Endothelial cell of umbilical vein (primary cell): Measurements from ENCODE around the gene ZIC4. TPM values are rescaled to one million over a fixed set of nuclear protein-coding genes. Genes with fewer than 3 reads are reported as not detected.

Experiments used
- BruUV-seq: library from RNA; stranded (reverse); fragments of 400-500 nt; replicated peaks from 2 replicates; lab custom pipeline; 2021; lab: Mats Ljungman, UMichigan
- CTCF ChIA-PET: fragments of 300-600, 350-600 bp; sonication (Branson Sonifier 250); formaldehyde crosslinking; loops from one replicate; lab custom pipeline; 2021; ENCODE audit warnings: antibody characterized with exemption, inconsistent platforms; lab: Charles Lee
- POLR2A ChIA-PET: fragments of 300-600, 350-600 bp; sonication (Branson Sonifier 250); formaldehyde crosslinking; loops from one replicate; lab custom pipeline; 2021; ENCODE audit warnings: antibody characterized with exemption, inconsistent platforms; lab: Charles Lee
- DNase-seq: peaks from one replicate; pipeline ENCODE4 v3.0.0-alpha.2; 2011; ENCODE audit warnings: low read depth, low spot score
- FAIRE-seq: peaks from 2 replicates; lab custom pipeline; 2011; peaks lifted over from hg19 to GRCh38; lab: Jason Lieb, UNC
- H2AFZ ChIP-seq: 2 replicates; pipeline ENCODE4 v1.6.0; 2012; ENCODE audit warnings: low read depth, low read length, control low read depth, inconsistent platforms
- H3K27ac ChIP-seq: 2 replicates; pipeline ENCODE4 v1.5.1; 2011; ENCODE audit warnings: low read depth, mild to moderate bottlenecking, control low read depth, low read length, moderate library complexity; ENCODE audit not compliant: insufficient read depth
- H3K27me3 ChIP-seq, 2 experiments: 2 replicates each; pipeline versions ENCODE4 v1.6.0 to v1.6.1; 2011; ENCODE audit warnings: low read length in 2 of 2, mixed read lengths in 1 of 2; ENCODE audit not compliant: control insufficient read depth in 2 of 2, insufficient read depth in 2 of 2
- H3K36me3 ChIP-seq, 2 experiments: 2 replicates in 1 of 2; 3 replicates in 1 of 2; pipeline ENCODE4 v1.5.1; 2011; ENCODE audit warnings: low read length in 2 of 2, mild to moderate bottlenecking in 1 of 2, moderate library complexity in 1 of 2; ENCODE audit not compliant: control insufficient read depth in 2 of 2, insufficient read depth in 2 of 2; ENCODE audit errors: extremely low read depth in 1 of 2
- H3K4me1 ChIP-seq: 3 replicates; pipeline ENCODE4 v1.5.1; 2011; ENCODE audit warnings: mild to moderate bottlenecking, low read length; ENCODE audit not compliant: control insufficient read depth, insufficient read depth; ENCODE audit errors: extremely low read depth
- H3K4me2 ChIP-seq: 2 replicates; pipeline ENCODE4 v1.6.1; 2011; ENCODE audit warnings: low read length, control low read depth, mixed read lengths; ENCODE audit not compliant: insufficient read depth
- H3K4me3 ChIP-seq, 3 experiments: fragments of 200-600 bp in 1 of 3; sonication (generic), shearing (Covaris generic) in 1 of 3; replicated peaks in 1 of 3; 2 replicates each; pipeline ENCODE4 v1.5.1; 2011 to 2016; ENCODE audit warnings: control low read depth in 3 of 3, low read length in 3 of 3, mild to moderate bottlenecking in 2 of 3, inconsistent platforms in 1 of 3, low read depth in 1 of 3, moderate library complexity in 1 of 3; ENCODE audit not compliant: insufficient read depth in 1 of 3
- H3K79me2 ChIP-seq: 2 replicates; pipeline ENCODE4 v1.6.0; 2012; ENCODE audit warnings: low read length, inconsistent platforms; ENCODE audit not compliant: control insufficient read depth, insufficient read depth
- H3K9ac ChIP-seq: replicated peaks from 2 replicates; pipeline ENCODE3; 2011; ENCODE audit warnings: low read length, control low read depth; ENCODE audit not compliant: insufficient read depth; ENCODE audit errors: extremely low read depth
- H3K9me1 ChIP-seq: replicated peaks from 3 replicates; pipeline ENCODE4 v1.6.0; 2011; ENCODE audit warnings: mild to moderate bottlenecking, low read length; ENCODE audit not compliant: control insufficient read depth, insufficient read depth; ENCODE audit errors: extremely low read depth
- H3K9me3 ChIP-seq: replicated peaks from 2 replicates; pipeline ENCODE4 v1.5.1; 2012; ENCODE audit warnings: low read length, inconsistent platforms; ENCODE audit not compliant: control insufficient read depth, insufficient read depth
- H4K20me1 ChIP-seq: replicated peaks from 2 replicates; pipeline ENCODE3; 2011; ENCODE audit warnings: mild to moderate bottlenecking, low read length; ENCODE audit not compliant: control insufficient read depth, insufficient read depth; ENCODE audit errors: extremely low read depth
- EZH2 ChIP-seq: IDR thresholded peaks from 2 replicates; pipeline ENCODE4 v1.6.1; 2012; ENCODE audit warnings: borderline replicate concordance, low read depth, mild to moderate bottlenecking, moderate library complexity, low read length, inconsistent platforms; ENCODE audit not compliant: severe bottlenecking
- FOS ChIP-seq: IDR thresholded peaks from 2 replicates; pipeline ENCODE4 v1.6.1; 2011; ENCODE audit warnings: mild to moderate bottlenecking, low read length, moderate library complexity, borderline replicate concordance; ENCODE audit not compliant: insufficient read depth
- POLR2A ChIP-seq: IDR thresholded peaks from 2 replicates; pipeline ENCODE4 v1.6.1; 2012; ENCODE audit warnings: low read depth, mild to moderate bottlenecking, control low read depth, low read length
- POLR2AphosphoS5 ChIP-seq: IDR thresholded peaks from 2 replicates; pipeline ENCODE4 v1.6.1; 2012; ENCODE audit warnings: low read depth, mild to moderate bottlenecking, control low read depth, low read length, moderate library complexity; ENCODE audit not compliant: insufficient read depth
- dilution Hi-C: fragments of 300-500 bp; cut with MboI; formaldehyde crosslinking; loops from one replicate; pipeline ENCODE4 v1.15.0; 2019; ENCODE audit warnings: low sequenced_read_pairs; ENCODE audit not compliant: extremely low pct_ligation_motif_present
- intact Hi-C: fragments of 100-400 bp; cut with micrococcal nuclease; formaldehyde crosslinking; loops from one replicate; pipeline ENCODE4 v1.10.0; 2022
- polyA plus RNA-seq, 4 experiments: library from polyadenylated mRNA; depleted of rRNA in 3 of 4; stranded (reverse) in 3 of 4; unstranded in 1 of 4; fragments of >200 nt; gene quantifications; 2 replicates each; pipeline versions ENCODE4 v1.2.1 to v1.2.3, GENCODE V29; 2011 to 2012; ENCODE audit warnings: missing spikeins in 1 of 4
- total RNA-seq: library from RNA; stranded (reverse); gene quantifications from 2 replicates; pipeline ENCODE4 v1.2.3, GENCODE V29; 2021
- TF ChIP-seq, protein P1 (sequence below): IDR thresholded peaks from 2 replicates; pipeline ENCODE4 v1.6.1; 2011; ENCODE audit not compliant: insufficient read depth, insufficient read length

Gene ZIC4
- total and polyA plus RNA-seq, 2 donors (not counting 3 experiments of a cell fraction or from before 2014, with no cell fraction given), result not detected

DNA sequence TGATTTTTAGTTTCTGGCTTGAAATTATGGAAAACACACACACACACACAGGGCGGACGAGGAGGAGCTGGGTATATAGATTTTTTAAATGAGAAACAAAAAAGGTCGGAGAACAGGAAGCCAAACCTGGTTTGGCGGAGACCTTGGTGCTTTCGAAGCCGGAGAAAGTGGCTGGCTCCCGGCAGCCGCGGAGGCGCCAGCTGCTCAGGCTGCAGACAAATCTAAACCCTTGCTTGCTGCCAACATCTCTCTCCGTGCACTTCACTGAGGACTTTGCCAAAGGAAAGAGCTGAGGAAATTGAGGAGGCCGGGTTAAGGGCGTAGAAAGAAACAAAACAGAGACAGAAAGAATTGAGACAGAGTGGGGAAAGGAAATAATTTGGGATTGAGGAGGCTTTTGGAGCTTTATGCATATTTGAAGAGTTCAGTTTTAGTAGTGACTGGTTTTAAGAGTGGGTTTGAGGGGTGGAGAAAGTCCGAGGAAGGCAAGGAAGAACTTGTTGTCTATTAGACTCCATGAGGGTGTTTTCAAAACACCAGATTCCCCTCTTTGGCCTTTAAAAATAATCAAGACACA, 5.0 kb upstream of the ZIC4 start:
- Histone ChIP-seq H3K27ac (no peak overlapping the region), H3K4me2 (peak overlapping the region; percentile 1), H2AFZ (no peak overlapping the region), H3K4me1 (peaks cover 6% of the 10 kb centered on the region), H3K9me3 (no peaks in the 10 kb centered on the region), H4K20me1 (no peaks in the 10 kb centered on the region), H3K9me1 (no peaks in the 10 kb centered on the region), H3K9ac (no peak overlapping the region), H3K79me2 (no peaks in the 10 kb centered on the region), H3K36me3 (no peaks in the 10 kb centered on the region), H3K4me3 (no peak overlapping the region), H3K27me3 (peaks cover 89 to 98% of the 10 kb centered on the region in 2 experiments)
- dilution Hi-C loops, result no loop called here
- intact Hi-C loops, result loop anchor here (5.0 to 10.0 kb wide), 3 partner anchors 287 to 664 kb away; no protein-coding TSS in a partner anchor
- ChIA-PET CTCF (interaction anchor here (1.1 to 2.1 kb wide), 6 partner anchors 19 to 666 kb away, joined by 3 to 12 read pairs (median 4); no protein-coding TSS in a partner anchor), POLR2A (no interaction called here)
- BruUV-seq, result no TSS peak
- FAIRE-seq (no peak), DNase-seq (no peak)
- TF ChIP-seq EZH2, result peak; percentile 65
- TF ChIP-seq, protein P1, sequence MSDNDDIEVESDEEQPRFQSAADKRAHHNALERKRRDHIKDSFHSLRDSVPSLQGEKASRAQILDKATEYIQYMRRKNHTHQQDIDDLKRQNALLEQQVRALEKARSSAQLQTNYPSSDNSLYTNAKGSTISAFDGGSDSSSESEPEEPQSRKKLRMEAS, result no peak
- no peak for TF ChIP-seq POLR2AphosphoS5
- TF ChIP-seq POLR2A, result no peak

DNA sequence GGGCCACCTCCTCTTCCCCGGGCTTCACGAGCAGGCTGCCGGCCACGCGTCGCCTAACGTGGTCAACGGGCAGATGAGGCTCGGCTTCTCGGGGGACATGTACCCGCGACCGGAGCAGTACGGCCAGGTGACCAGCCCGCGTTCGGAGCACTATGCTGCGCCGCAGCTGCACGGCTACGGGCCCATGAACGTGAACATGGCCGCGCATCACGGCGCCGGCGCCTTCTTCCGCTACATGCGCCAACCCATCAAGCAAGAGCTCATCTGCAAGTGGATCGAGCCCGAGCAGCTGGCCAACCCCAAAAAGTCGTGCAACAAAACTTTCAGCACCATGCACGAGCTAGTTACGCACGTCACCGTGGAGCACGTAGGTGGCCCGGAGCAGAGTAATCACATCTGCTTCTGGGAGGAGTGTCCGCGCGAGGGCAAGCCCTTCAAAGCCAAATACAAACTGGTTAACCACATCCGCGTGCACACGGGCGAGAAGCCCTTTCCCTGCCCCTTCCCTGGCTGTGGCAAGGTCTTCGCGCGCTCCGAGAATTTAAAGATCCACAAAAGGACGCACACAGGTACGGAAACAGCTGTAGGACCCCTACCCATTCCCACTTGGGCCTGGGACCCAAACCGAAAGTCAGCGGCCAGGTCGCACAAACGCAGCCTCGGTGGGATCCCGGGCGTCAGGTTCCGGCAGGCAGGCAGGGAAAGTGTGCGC, 4.3 kb upstream of the ZIC4 start:
- H3K9me1 ChIP-seq, result no peaks in the 10 kb centered on the region
- no peaks in the 10 kb centered on the region for H3K36me3 ChIP-seq
- peak overlapping the region; percentile 1 for H3K4me2 ChIP-seq
- no peak for DNase-seq
- H3K4me1 ChIP-seq, result peaks cover 6% of the 10 kb centered on the region
- H3K4me3 ChIP-seq, result peak overlapping the region in 1 of 3 experiments; percentile 18
- intact Hi-C loops, result loop anchor here (5.0 to 10.0 kb wide), 3 partner anchors 286 to 663 kb away; no protein-coding TSS in a partner anchor
- H3K9me3 ChIP-seq, result no peaks in the 10 kb centered on the region
- peak overlapping the region; percentile 11 for H2AFZ ChIP-seq
- CTCF ChIA-PET, result interaction anchor here (1.1 to 2.1 kb wide), 4 partner anchors 18 to 667 kb away, joined by 3 to 12 read pairs (median 4); no protein-coding TSS in a partner anchor
- no peak overlapping the region for H3K27ac ChIP-seq
- dilution Hi-C loops, result no loop called here
- FAIRE-seq, result no peak
- H3K79me2 ChIP-seq, result no peaks in the 10 kb centered on the region
- BruUV-seq, result no TSS peak
- POLR2A ChIA-PET, result no interaction called here
- TF ChIP-seq FOS (no peak), EZH2 (peak; percentile 73)
- H3K9ac ChIP-seq, result no peak overlapping the region
- H4K20me1 ChIP-seq, result no peaks in the 10 kb centered on the region
- peaks cover 93 to 98% of the 10 kb centered on the region in 2 experiments for H3K27me3 ChIP-seq
